ENCODE data around the gene PDZD2. TPM values are rescaled to one million over a fixed set of nuclear protein-coding genes. Genes with fewer than 3 reads are reported as not detected.
"Not testable (repeated sequence)": the region's sequence is repeated elsewhere in the genome, so short reads cannot be mapped to it uniquely, and the experiment has no call there.

The PDZD2 gene
- total RNA-seq, 5 donors from 2014 or later (not counting 1 experiment from before 2014, with no cell fraction given), result 0.66 to 2.2 (median 1.2) TPM

- no peak overlapping the region for H3K4me3 ChIP-seq (ENCODE audit: control insufficient read depth in 1 of 2, extremely low read depth in 1 of 2, low read length in 1 of 2)
- Mint-ChIP-seq H3K27me3 (no peaks in the 10 kb centered on the region), H3K27ac (peak overlapping the region in 1 of 2 donors; percentile 50), H3K36me3 (no peaks in the 10 kb centered on the region), H3K9me3 (no peaks in the 10 kb centered on the region), H3K4me1 (peaks cover 10 to 15% (median 14%) of the 10 kb centered on the region in 3 donors), H3K4me3 (peak overlapping the region in 1 of 3 donors; percentile 35)
- no peaks in the 10 kb centered on the region for H3K9me3 ChIP-seq
- no peaks in the 10 kb centered on the region for H3K36me3 ChIP-seq (ENCODE audit: control insufficient read depth in 2 of 2, extremely low read depth in 1 of 2, insufficient read depth in 1 of 2, low read length in 1 of 2)
- DNase-seq (no peak), ATAC-seq (replicated peaks in 1 of 4) (no peak)
- H3K27me3 ChIP-seq (replicated peaks in 1 of 2; ENCODE audit: control insufficient read depth in 2 of 2, extremely low read depth in 1 of 2, insufficient read depth in 2 of 2, low read length in 1 of 2), result no peaks in the 10 kb centered on the region
- H3K27ac ChIP-seq (ENCODE audit: low read length), result no peak overlapping the region
- ChIA-PET CTCF (interaction anchor here in 1 of 2 donors (0.6 kb wide), 1 partner anchor 118 kb away, joined by 3 read pairs; no protein-coding TSS in a partner anchor), POLR2A (no interaction called here)
- no peaks in the 10 kb centered on the region for H3K4me1 ChIP-seq (ENCODE audit: control insufficient read depth in 1 of 2, extremely low read depth in 1 of 2, insufficient read depth in 2 of 2, low read length in 2 of 2)
Observed at GRCh38 chr5:31972558-31972957, 333.6 kb downstream of the PDZD2 start.

GRCh38 chr5:31975189-31975612, 336.3 kb downstream of the PDZD2 start:
- H3K4me1 ChIP-seq (ENCODE audit: control insufficient read depth in 1 of 2, extremely low read depth in 1 of 2, insufficient read depth in 2 of 2, low read length in 2 of 2); H3K27ac ChIP-seq (ENCODE audit: low read length); H3K4me3 ChIP-seq (ENCODE audit: control insufficient read depth in 1 of 2, extremely low read depth in 1 of 2, low read length in 1 of 2); H3K27me3 Mint-ChIP-seq; H3K36me3 Mint-ChIP-seq; H3K9me3 ChIP-seq; DNase-seq; CTCF ChIA-PET; H3K27ac Mint-ChIP-seq; H3K9me3 Mint-ChIP-seq; H3K36me3 ChIP-seq (ENCODE audit: control insufficient read depth in 2 of 2, extremely low read depth in 1 of 2, insufficient read depth in 1 of 2, low read length in 1 of 2); POLR2A ChIA-PET; ATAC-seq (replicated peaks in 1 of 4); H3K27me3 ChIP-seq (replicated peaks in 1 of 2; ENCODE audit: control insufficient read depth in 2 of 2, extremely low read depth in 1 of 2, insufficient read depth in 2 of 2, low read length in 1 of 2); H3K4me3 Mint-ChIP-seq: not testable (repeated sequence)
- H3K4me1 Mint-ChIP-seq, result peaks cover 10 to 15% (median 14%) of the 10 kb centered on the region in 3 donors
- WGBS (ENCODE audit: insufficient coverage), result no CpG with 5 or more reads among the region's 5 CpGs

- Histone ChIP-seq H3K27me3 (replicated peaks in 1 of 2; ENCODE audit: control insufficient read depth in 2 of 2, extremely low read depth in 1 of 2, insufficient read depth in 2 of 2, low read length in 1 of 2) (no peaks in the 10 kb centered on the region), H3K9me3 (no peaks in the 10 kb centered on the region), H3K4me1 (ENCODE audit: control insufficient read depth in 1 of 2, extremely low read depth in 1 of 2, insufficient read depth in 2 of 2, low read length in 2 of 2) (no peaks in the 10 kb centered on the region), H3K27ac (ENCODE audit: low read length) (no peak overlapping the region), H3K4me3 (ENCODE audit: control insufficient read depth in 1 of 2, extremely low read depth in 1 of 2, low read length in 1 of 2) (no peak overlapping the region), H3K36me3 (ENCODE audit: control insufficient read depth in 2 of 2, extremely low read depth in 1 of 2, insufficient read depth in 1 of 2, low read length in 1 of 2) (no peaks in the 10 kb centered on the region)
- no peaks in the 10 kb centered on the region for H3K36me3 Mint-ChIP-seq
- CTCF ChIA-PET, result no interaction called here
- no peak for DNase-seq
- peaks cover 10 to 15% (median 14%) of the 10 kb centered on the region in 3 donors for H3K4me1 Mint-ChIP-seq
- H3K4me3 Mint-ChIP-seq, result no peak overlapping the region
- no peaks in the 10 kb centered on the region for H3K27me3 Mint-ChIP-seq
- H3K27ac Mint-ChIP-seq, result no peak overlapping the region
- no peak for ATAC-seq (replicated peaks in 1 of 4)
- POLR2A ChIA-PET, result no interaction called here
- WGBS (ENCODE audit: insufficient coverage), result no CpG with 5 or more reads among the region's 1 CpG
- H3K9me3 Mint-ChIP-seq, result no peaks in the 10 kb centered on the region
Observed at GRCh38 chr5:31976169-31976568, 337.2 kb downstream of the PDZD2 start.

- Mint-ChIP-seq H3K4me3 (no peak overlapping the region), H3K27ac (no peak overlapping the region), H3K36me3 (no peaks in the 10 kb centered on the region), H3K27me3 (no peaks in the 10 kb centered on the region), H3K4me1 (no peaks in the 10 kb centered on the region), H3K9me3 (no peaks in the 10 kb centered on the region)
- CTCF ChIA-PET, result no interaction called here
- ATAC-seq (replicated peaks in 1 of 4), result no peak
- Histone ChIP-seq H3K4me1 (ENCODE audit: control insufficient read depth in 1 of 2, extremely low read depth in 1 of 2, insufficient read depth in 2 of 2, low read length in 2 of 2) (no peaks in the 10 kb centered on the region), H3K27ac (ENCODE audit: low read length) (no peak overlapping the region), H3K36me3 (ENCODE audit: control insufficient read depth in 2 of 2, extremely low read depth in 1 of 2, insufficient read depth in 1 of 2, low read length in 1 of 2) (no peaks in the 10 kb centered on the region), H3K9me3 (no peaks in the 10 kb centered on the region), H3K27me3 (replicated peaks in 1 of 2; ENCODE audit: control insufficient read depth in 2 of 2, extremely low read depth in 1 of 2, insufficient read depth in 2 of 2, low read length in 1 of 2) (peaks cover 0 to 5% of the 10 kb centered on the region in 2 experiments), H3K4me3 (ENCODE audit: control insufficient read depth in 1 of 2, extremely low read depth in 1 of 2, low read length in 1 of 2) (no peak overlapping the region)
- no peak for DNase-seq
- 75% methylated on average over 2 of the region's 7 CpGs for WGBS (ENCODE audit: insufficient coverage)
- POLR2A ChIA-PET, result no interaction called here
Observed at GRCh38 chr5:31981361-31981945, 342.5 kb downstream of the PDZD2 start.

GRCh38 chr5:31982027-31982426, 343.1 kb downstream of the PDZD2 start:
- CTCF ChIA-PET, result no interaction called here
- Histone ChIP-seq H3K27ac (ENCODE audit: low read length) (no peak overlapping the region), H3K36me3 (ENCODE audit: control insufficient read depth in 2 of 2, extremely low read depth in 1 of 2, insufficient read depth in 1 of 2, low read length in 1 of 2) (no peaks in the 10 kb centered on the region), H3K4me1 (ENCODE audit: control insufficient read depth in 1 of 2, extremely low read depth in 1 of 2, insufficient read depth in 2 of 2, low read length in 2 of 2) (no peaks in the 10 kb centered on the region), H3K27me3 (replicated peaks in 1 of 2; ENCODE audit: control insufficient read depth in 2 of 2, extremely low read depth in 1 of 2, insufficient read depth in 2 of 2, low read length in 1 of 2) (peaks cover 0 to 5% of the 10 kb centered on the region in 2 experiments), H3K9me3 (no peaks in the 10 kb centered on the region), H3K4me3 (ENCODE audit: control insufficient read depth in 1 of 2, extremely low read depth in 1 of 2, low read length in 1 of 2) (no peak overlapping the region)
- Mint-ChIP-seq H3K4me1 (no peaks in the 10 kb centered on the region), H3K27ac (no peak overlapping the region), H3K27me3 (no peaks in the 10 kb centered on the region), H3K9me3 (no peaks in the 10 kb centered on the region), H3K4me3 (no peak overlapping the region), H3K36me3 (no peaks in the 10 kb centered on the region)
- DNase-seq, result no peak
- POLR2A ChIA-PET, result no interaction called here
- 90% methylated on average over 5 of the region's 6 CpGs for WGBS (ENCODE audit: insufficient coverage)
- no peak for ATAC-seq (replicated peaks in 1 of 4)

- Histone ChIP-seq H3K4me3 (ENCODE audit: control insufficient read depth in 1 of 2, extremely low read depth in 1 of 2, low read length in 1 of 2) (no peak overlapping the region), H3K4me1 (ENCODE audit: control insufficient read depth in 1 of 2, extremely low read depth in 1 of 2, insufficient read depth in 2 of 2, low read length in 2 of 2) (no peaks in the 10 kb centered on the region), H3K27me3 (replicated peaks in 1 of 2; ENCODE audit: control insufficient read depth in 2 of 2, extremely low read depth in 1 of 2, insufficient read depth in 2 of 2, low read length in 1 of 2) (peaks cover 0 to 5% of the 10 kb centered on the region in 2 experiments), H3K27ac (ENCODE audit: low read length) (no peak overlapping the region), H3K9me3 (no peaks in the 10 kb centered on the region), H3K36me3 (ENCODE audit: control insufficient read depth in 2 of 2, extremely low read depth in 1 of 2, insufficient read depth in 1 of 2, low read length in 1 of 2) (no peaks in the 10 kb centered on the region)
- Mint-ChIP-seq H3K36me3 (no peaks in the 10 kb centered on the region), H3K4me3 (no peak overlapping the region), H3K27me3 (no peaks in the 10 kb centered on the region), H3K4me1 (peaks cover 0 to under 1% (median 0%) of the 10 kb centered on the region in 3 donors), H3K9me3 (peaks cover 0 to 1% (median 0%) of the 10 kb centered on the region in 3 donors), H3K27ac (no peak overlapping the region)
- ATAC-seq (replicated peaks in 1 of 4), result no peak
- CTCF ChIA-PET, result no interaction called here
- WGBS (ENCODE audit: insufficient coverage), result no CpG with 5 or more reads among the region's 2 CpGs
- POLR2A ChIA-PET, result no interaction called here
- DNase-seq, result no peak
Observed at GRCh38 chr5:31982621-31983020, 343.7 kb downstream of the PDZD2 start.

GRCh38 chr5:31983851-31984250, 344.9 kb downstream of the PDZD2 start:
- Mint-ChIP-seq H3K4me1 (peaks cover 0 to 6% (median 0%) of the 10 kb centered on the region in 3 donors), H3K27me3 (peaks cover 2 to 3% of the 10 kb centered on the region in 2 donors), H3K4me3 (no peak overlapping the region), H3K27ac (no peak overlapping the region), H3K9me3 (peaks cover 3 to 7% (median 4%) of the 10 kb centered on the region in 3 donors), H3K36me3 (peaks cover 3% of the 10 kb centered on the region)
- CTCF ChIA-PET, result interaction anchor here in 1 of 2 donors (0.9 kb wide), 1 partner anchor 60 kb away, joined by 3 read pairs; no protein-coding TSS in a partner anchor
- Histone ChIP-seq H3K4me3 (ENCODE audit: control insufficient read depth in 1 of 2, extremely low read depth in 1 of 2, low read length in 1 of 2) (no peak overlapping the region), H3K36me3 (ENCODE audit: control insufficient read depth in 2 of 2, extremely low read depth in 1 of 2, insufficient read depth in 1 of 2, low read length in 1 of 2) (no peaks in the 10 kb centered on the region), H3K9me3 (no peaks in the 10 kb centered on the region), H3K27me3 (replicated peaks in 1 of 2; ENCODE audit: control insufficient read depth in 2 of 2, extremely low read depth in 1 of 2, insufficient read depth in 2 of 2, low read length in 1 of 2) (peaks cover 0 to 5% of the 10 kb centered on the region in 2 experiments), H3K4me1 (ENCODE audit: control insufficient read depth in 1 of 2, extremely low read depth in 1 of 2, insufficient read depth in 2 of 2, low read length in 2 of 2) (no peaks in the 10 kb centered on the region), H3K27ac (ENCODE audit: low read length) (no peak overlapping the region)
- WGBS (ENCODE audit: insufficient coverage), result 86% methylated on average over 4 of the region's 4 CpGs
- POLR2A ChIA-PET, result no interaction called here
- ATAC-seq (replicated peaks in 1 of 4), result no peak
- no peak for DNase-seq

All from T-cell (primary cell).